ENCODE measurements around the gene AR.

DNA sequence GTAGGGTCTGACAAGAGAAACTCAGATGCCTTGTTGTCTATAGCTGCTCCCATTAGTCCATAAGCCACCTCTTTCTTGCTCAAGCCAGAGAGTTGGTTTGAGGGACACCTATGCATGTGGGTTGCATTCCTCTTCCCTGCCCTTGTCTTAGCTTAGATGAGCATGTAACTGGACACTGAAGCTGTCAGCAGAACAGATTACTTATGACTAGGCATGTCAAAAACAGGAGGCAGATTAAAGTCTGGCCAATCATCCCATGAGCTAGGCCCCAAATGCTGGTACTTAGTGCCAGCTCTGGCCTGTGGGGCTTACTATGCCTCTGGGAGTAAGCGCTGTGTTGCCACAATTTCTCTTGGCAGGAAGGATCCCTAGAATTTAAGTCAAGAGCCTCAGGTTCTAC lies 215.2 kb downstream of the AR start:
- TF ChIP-seq EP300 (IDR thresholded peaks at IDR 0.05; ENCODE audit: borderline replicate concordance) = no peak
- no peak for TF ChIP-seq CEBPB (IDR thresholded peaks at IDR 0.05)
- TF ChIP-seq, protein P1, sequence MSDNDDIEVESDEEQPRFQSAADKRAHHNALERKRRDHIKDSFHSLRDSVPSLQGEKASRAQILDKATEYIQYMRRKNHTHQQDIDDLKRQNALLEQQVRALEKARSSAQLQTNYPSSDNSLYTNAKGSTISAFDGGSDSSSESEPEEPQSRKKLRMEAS (IDR thresholded peaks at IDR 0.05) = no peak
- TF ChIP-seq TEAD4 (IDR thresholded peaks at IDR 0.05) = no peak
- no peak for TF ChIP-seq RAD21 (IDR thresholded peaks at IDR 0.05; ENCODE audit: low read depth)
- TF ChIP-seq YY1 (IDR thresholded peaks at IDR 0.05; ENCODE audit: low read depth) = no peak
- TF ChIP-seq, protein P2, sequence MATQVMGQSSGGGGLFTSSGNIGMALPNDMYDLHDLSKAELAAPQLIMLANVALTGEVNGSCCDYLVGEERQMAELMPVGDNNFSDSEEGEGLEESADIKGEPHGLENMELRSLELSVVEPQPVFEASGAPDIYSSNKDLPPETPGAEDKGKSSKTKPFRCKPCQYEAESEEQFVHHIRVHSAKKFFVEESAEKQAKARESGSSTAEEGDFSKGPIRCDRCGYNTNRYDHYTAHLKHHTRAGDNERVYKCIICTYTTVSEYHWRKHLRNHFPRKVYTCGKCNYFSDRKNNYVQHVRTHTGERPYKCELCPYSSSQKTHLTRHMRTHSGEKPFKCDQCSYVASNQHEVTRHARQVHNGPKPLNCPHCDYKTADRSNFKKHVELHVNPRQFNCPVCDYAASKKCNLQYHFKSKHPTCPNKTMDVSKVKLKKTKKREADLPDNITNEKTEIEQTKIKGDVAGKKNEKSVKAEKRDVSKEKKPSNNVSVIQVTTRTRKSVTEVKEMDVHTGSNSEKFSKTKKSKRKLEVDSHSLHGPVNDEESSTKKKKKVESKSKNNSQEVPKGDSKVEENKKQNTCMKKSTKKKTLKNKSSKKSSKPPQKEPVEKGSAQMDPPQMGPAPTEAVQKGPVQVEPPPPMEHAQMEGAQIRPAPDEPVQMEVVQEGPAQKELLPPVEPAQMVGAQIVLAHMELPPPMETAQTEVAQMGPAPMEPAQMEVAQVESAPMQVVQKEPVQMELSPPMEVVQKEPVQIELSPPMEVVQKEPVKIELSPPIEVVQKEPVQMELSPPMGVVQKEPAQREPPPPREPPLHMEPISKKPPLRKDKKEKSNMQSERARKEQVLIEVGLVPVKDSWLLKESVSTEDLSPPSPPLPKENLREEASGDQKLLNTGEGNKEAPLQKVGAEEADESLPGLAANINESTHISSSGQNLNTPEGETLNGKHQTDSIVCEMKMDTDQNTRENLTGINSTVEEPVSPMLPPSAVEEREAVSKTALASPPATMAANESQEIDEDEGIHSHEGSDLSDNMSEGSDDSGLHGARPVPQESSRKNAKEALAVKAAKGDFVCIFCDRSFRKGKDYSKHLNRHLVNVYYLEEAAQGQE (IDR thresholded peaks at IDR 0.05; ENCODE audit: low read depth) = no peak
- TF ChIP-seq, protein P3, sequence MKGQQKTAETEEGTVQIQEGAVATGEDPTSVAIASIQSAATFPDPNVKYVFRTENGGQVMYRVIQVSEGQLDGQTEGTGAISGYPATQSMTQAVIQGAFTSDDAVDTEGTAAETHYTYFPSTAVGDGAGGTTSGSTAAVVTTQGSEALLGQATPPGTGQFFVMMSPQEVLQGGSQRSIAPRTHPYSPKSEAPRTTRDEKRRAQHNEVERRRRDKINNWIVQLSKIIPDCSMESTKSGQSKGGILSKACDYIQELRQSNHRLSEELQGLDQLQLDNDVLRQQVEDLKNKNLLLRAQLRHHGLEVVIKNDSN (IDR thresholded peaks at IDR 0.05) = no peak
- TF ChIP-seq TAF1 (IDR thresholded peaks at IDR 0.05; ENCODE audit: low read depth) = no peak
- no peak for TF ChIP-seq FOXM1 (IDR thresholded peaks at IDR 0.05; ENCODE audit: borderline replicate concordance, low read depth)
- TF ChIP-seq TCF12 (IDR thresholded peaks at IDR 0.05; ENCODE audit: low read depth) = no peak
- TF ChIP-seq CREB1 (IDR thresholded peaks at IDR 0.05; ENCODE audit: low read depth) = no peak
- no peak for TF ChIP-seq EGR1 (IDR thresholded peaks at IDR 0.05)
